Parathyroid adenoma (tissue), 2 donors: ENCODE results near the gene SCML1.
A peak's percentile ranks its signal among the peaks of the same experiment; 100 is the strongest.

Experiments used
- H2AFZ ChIP-seq: fragments of 300-600 bp; sonication (generic); one replicate; pipeline ENCODE4 v1.7.0; 2017; ENCODE audit warnings: antibody characterized with exemption, mild to moderate bottlenecking
- H3K27ac ChIP-seq: fragments of 300-600 bp; sonication (generic); one replicate; pipeline ENCODE4 v1.7.0; 2017
- H3K27me3 ChIP-seq: fragments of 300-600 bp; sonication (generic); one replicate; pipeline ENCODE4 v1.7.0; 2017; ENCODE audit warnings: low read length; ENCODE audit not compliant: control insufficient read depth, insufficient read depth
- H3K36me3 ChIP-seq: fragments of 300-600 bp; sonication (generic); one replicate; pipeline ENCODE4 v1.7.0; 2017; ENCODE audit warnings: low read length; ENCODE audit not compliant: control insufficient read depth, insufficient read depth
- H3K4me1 ChIP-seq: fragments of 300-600 bp; sonication (generic); one replicate; pipeline ENCODE4 v1.7.0; 2017; ENCODE audit warnings: control low read depth
- H3K4me2 ChIP-seq: fragments of 300-600 bp; sonication (generic); one replicate; pipeline ENCODE4 v1.7.0; 2017; ENCODE audit warnings: low read length
- H3K4me3 ChIP-seq: fragments of 300-600 bp; sonication (generic); one replicate; pipeline ENCODE4 v1.7.0; 2017; ENCODE audit warnings: low read depth, low read length
- H3K79me2 ChIP-seq: fragments of 300-600 bp; sonication (generic); one replicate; pipeline ENCODE4 v1.7.0; 2017; ENCODE audit warnings: control low read depth
- H3K9ac ChIP-seq: fragments of 300-600 bp; sonication (generic); one replicate; pipeline ENCODE4 v1.7.0; 2017; ENCODE audit warnings: mild to moderate bottlenecking
- H3K9me3 ChIP-seq: fragments of 300-600 bp; sonication (generic); one replicate; pipeline ENCODE4 v1.7.0; 2017; ENCODE audit warnings: low read length; ENCODE audit not compliant: control insufficient read depth
- CTCF ChIP-seq: fragments of 300-600 bp; sonication (generic); IDR thresholded peaks from one replicate; pipeline ENCODE4 v1.7.0; 2017; ENCODE audit warnings: antibody characterized with exemption, mild to moderate bottlenecking
- donor health status: primary hyperparathyroidism.

SCML1 gene

GRCh38 chrX:17740137-17741122, 3.1 kb downstream of the SCML1 start:
- Histone ChIP-seq H3K9ac (no peak overlapping the region), H3K27ac (no peak overlapping the region), H3K27me3 (no peaks in the 10 kb centered on the region), H3K4me1 (no peaks in the 10 kb centered on the region), H2AFZ (no peak overlapping the region), H3K4me3 (no peak overlapping the region), H3K36me3 (no peaks in the 10 kb centered on the region), H3K79me2 (peaks cover 3% of the 10 kb centered on the region), H3K4me2 (no peak overlapping the region), H3K9me3 (no peaks in the 10 kb centered on the region)
- TF ChIP-seq CTCF: no peak

- H2AFZ ChIP-seq: no peak overlapping the region
- H3K9ac ChIP-seq: no peak overlapping the region
- no peak overlapping the region for H3K27ac ChIP-seq
- no peaks in the 10 kb centered on the region for H3K9me3 ChIP-seq
- H3K4me1 ChIP-seq: no peaks in the 10 kb centered on the region
- peaks cover 3% of the 10 kb centered on the region for H3K79me2 ChIP-seq
- no peak for TF ChIP-seq CTCF
- no peaks in the 10 kb centered on the region for H3K36me3 ChIP-seq
- no peaks in the 10 kb centered on the region for H3K27me3 ChIP-seq
- no peak overlapping the region for H3K4me3 ChIP-seq
- no peak overlapping the region for H3K4me2 ChIP-seq
Observed at GRCh38 chrX:17741123-17741511, 3.8 kb downstream of the SCML1 start.

- Histone ChIP-seq H2AFZ (no peak overlapping the region), H3K4me2 (no peak overlapping the region), H3K4me1 (no peaks in the 10 kb centered on the region), H3K79me2 (peaks cover 3% of the 10 kb centered on the region), H3K36me3 (no peaks in the 10 kb centered on the region), H3K9me3 (no peaks in the 10 kb centered on the region), H3K9ac (no peak overlapping the region), H3K4me3 (no peak overlapping the region), H3K27ac (no peak overlapping the region), H3K27me3 (no peaks in the 10 kb centered on the region)
- no peak for TF ChIP-seq CTCF
Observed at GRCh38 chrX:17743913-17744312, 6.6 kb downstream of the SCML1 start.

GRCh38 chrX:17744896-17745523, 7.7 kb downstream of the SCML1 start:
- H3K27ac ChIP-seq: no peak overlapping the region
- H3K36me3 ChIP-seq: no peaks in the 10 kb centered on the region
- H3K4me3 ChIP-seq: no peak overlapping the region
- peaks cover 3% of the 10 kb centered on the region for H3K79me2 ChIP-seq
- no peaks in the 10 kb centered on the region for H3K4me1 ChIP-seq
- no peak overlapping the region for H3K4me2 ChIP-seq
- peak; percentile 17 for TF ChIP-seq CTCF
- H3K27me3 ChIP-seq: no peaks in the 10 kb centered on the region
- H3K9ac ChIP-seq: no peak overlapping the region
- no peak overlapping the region for H2AFZ ChIP-seq
- no peaks in the 10 kb centered on the region for H3K9me3 ChIP-seq
